Hematopoietic multipotent progenitor cell treated with erythropoietin and hydrocortisone succinate and interleukin-3 and kit ligand, for 15 days (in vitro differentiated cells): ENCODE data around the gene SMIM24.

Source experiments
- DNase-seq: peaks from one replicate; pipeline ENCODE4 v3.0.0-alpha.2; 2015; ENCODE audit warnings: low spot score

SMIM24 gene

DNA sequence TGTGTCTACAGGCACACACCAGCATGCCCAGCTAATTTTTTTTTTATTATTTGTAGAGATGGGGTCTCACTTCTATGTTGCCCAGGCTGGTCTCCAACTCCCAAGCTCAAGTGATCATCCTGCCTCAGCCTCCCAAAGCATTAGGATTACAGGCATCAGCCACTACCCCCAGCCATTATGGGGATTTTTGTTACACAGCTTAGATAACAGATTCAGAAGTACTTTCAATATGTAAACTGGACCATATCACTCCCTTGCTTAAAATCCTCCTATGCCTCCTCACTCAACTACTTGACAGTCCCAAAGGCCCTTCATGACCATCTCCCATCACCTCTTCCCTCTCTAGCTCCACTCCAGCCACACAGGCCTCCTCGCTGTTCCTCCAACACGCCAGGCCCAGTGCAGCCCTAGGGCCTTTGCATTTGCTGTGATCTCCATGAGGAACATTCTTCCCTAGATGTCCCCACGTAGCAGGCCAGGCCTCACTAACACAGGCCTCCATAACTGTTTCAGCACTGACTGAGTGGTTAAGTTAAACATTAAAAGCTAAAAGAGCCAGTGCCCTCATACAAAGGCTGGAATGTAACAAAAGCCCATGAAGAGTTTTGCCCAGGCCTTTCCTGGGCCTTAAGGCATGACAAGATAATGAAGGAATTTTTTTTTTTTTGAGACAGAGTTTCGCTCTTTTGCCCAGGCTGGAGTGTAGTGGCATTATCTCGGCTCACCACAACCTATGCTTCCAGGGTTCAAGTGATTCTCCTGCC, 17.6 kb upstream of the SMIM24 start:
- DNase-seq: no peak

DNA sequence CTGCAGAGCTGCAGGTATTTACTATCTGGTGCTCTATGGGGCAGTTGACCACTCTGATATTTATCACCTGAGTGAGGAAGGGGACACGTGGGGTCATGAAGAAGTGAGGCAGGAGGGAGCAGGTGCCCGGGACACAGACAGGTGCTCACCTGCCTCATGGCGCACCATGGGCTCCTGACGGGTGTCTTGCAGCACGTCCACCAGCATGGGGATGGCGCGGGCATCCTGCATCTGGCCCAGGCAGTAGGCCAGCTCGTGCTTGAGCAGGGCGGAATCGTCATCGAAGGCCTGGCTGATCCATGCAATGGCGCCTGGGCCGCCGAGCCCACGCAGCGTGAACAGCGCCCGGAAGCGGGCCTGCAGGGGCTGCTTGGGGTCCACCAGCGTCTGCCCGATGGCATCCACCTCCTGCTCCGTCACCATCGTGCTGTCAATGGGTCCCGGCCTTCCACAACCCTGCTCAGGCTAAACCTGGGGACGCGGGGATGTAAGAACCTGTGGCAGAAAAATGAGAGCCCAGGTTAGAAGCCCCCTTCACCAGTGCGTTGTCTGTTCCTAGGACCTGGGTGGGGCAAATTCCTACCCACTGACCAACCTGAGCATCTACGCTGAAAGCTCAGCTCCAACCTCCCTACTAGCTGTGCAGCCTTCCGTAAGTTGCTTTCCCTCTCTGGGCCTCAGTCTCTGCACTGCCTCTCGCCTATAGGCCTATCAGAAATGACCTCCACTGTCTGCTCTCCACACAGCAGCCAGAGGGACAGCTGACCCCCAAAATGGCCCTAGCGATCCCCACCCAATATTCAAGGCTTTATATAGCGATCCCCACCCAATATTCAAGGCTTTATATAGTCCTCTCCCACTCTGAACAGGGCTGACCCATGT, 16.3 kb upstream of the SMIM24 start:
- no peak for DNase-seq

DNA sequence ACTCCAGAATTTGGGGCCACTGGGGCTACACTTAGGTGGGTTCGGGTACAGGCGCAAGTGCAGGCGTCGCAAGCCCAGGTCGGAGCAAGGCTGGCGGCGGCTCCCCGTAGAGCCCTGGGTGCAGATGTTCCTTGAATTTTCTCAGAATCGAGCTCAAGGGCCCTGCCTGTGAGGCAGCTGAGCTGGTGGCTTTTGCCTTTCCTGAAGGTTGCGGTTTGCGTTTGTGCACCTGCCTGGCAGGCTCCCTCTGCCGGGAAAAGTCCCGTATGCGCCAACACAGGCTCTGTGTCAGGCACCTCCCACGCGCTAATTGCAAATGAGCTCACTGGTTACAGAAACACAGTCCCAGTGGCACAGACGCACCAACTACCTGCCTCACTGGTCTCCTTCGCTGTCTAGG, 14.2 kb upstream of the SMIM24 start:
- DNase-seq: no peak

DNA sequence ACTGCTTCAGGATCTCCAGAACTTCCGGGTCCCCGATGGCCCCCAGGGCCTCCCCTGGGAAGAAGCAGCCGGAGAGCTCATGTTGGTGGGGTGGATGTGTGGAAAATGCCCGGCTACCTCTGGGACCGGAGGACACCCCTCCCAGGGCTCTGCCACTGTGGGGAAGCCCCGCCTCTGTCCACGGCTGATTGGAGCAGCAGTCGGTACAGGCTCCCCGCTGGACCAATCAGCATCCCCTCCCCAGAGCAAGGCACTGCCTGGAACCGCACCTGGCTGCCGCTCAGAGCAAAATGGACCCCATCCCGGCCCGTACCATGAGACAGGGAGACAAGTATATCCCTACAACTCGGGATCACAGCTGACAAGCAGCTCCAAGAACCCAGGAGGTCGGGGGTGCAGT, 13.7 kb upstream of the SMIM24 start:
- DNase-seq: no peak

DNA sequence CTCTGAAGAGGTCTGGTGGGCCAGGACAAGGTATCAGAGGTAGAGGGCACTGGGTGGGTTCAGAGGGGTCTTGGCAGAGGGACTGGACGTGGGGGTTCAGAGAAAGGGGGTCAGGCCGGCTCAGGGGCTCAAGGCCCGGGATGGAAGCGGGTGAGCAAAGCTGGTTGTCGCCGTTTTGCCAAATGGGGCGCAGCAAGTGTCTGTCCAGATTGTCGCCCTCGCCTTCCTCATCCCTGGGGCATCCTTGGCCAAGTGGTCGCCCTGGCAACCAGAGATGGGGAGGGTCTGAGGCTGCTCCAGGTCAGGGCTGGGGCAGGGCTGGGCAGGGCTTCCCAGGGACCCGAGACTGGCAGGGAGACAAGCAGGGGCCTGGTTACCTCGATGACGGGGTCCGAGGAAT, 13.3 kb upstream of the SMIM24 start:
- no peak for DNase-seq

DNA sequence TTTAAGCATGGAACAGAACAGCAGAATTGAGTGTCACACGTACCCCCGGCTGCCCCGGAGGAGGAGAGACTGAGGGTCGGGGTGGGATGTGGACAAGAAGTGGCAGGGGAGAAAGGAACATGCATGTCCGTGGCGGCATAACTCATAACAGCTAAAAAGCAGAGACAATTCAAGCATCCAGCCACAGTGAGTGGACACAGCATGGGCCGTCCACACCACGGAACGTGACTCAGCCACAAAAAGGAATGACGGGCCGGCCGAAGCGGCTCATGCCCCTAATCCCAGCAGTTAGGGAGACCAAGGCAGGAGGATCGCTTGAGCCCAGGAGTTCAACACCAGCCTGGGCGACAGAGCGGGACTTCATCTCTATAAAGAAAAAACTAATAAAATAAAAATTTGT, 12.6 kb upstream of the SMIM24 start:
- no peak for DNase-seq

DNA sequence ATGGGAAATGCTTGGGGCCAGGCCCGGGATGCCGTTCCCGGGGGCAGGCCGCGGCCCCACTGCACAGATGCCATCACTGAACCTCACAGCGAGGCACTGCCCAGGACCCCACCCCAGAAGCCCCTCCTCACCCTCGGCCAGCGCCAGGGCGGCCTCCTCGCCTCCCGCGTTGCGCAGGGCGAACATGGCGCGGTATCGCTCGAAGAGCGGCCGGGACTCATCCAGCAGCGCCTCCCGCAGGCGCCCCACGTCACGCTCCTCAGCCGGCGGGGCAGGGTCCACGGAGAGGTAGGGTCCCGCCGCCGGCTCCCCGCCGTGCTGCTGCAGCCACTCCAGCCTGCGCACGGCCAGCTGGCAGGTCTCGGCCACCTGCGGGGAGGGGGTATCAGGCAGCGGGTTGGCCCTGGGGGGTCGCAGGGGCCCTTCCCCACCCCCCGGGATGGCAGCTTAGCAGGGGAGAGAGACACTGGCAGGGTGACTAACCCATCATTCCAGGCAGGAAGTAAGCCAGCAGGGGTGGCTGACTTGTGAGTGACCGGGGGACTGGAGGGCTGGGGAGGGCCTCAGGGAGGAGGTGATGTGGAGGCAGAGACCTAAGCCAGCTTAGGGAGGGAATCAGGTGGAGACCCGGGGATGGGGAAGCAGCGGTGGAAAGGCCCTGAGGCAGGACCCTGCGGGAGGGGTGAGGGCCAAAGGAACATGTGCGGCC, 12.0 kb upstream of the SMIM24 start:
- no peak for DNase-seq

DNA sequence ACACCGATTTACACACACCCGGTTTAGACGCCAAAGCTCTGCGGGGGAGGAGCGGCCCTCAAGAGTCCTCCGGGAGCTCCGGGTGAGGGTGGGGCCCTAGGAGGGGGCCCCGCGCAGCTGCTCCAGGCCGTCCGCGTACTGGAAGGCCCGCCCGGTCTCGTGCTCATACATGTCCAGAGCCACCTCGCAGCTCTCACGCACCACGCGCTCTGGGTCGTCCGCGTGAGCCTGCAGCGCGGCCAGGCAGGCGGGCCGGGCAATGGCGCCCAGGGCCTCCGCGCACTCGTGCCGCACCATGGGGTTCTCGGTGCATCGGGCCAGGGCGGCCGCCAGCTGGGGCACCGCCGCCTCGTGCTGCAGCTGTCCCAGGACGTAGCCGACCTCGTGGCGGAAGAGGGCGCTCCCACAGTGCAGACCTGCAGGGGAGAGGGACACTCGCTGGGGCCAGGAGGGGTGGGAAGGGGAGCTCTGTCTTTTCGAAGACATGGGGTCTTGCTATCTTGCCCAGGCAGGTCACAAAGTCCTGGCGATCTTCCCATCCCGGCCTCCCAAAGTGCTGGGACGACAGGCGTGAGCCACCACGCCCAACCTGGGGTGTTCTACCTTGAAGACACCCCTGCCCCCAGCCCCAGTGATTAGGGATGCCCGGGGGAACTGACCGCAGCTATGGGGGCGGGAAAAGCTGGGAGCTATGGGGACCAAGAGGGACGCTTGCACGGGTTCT, 11.2 kb upstream of the SMIM24 start:
- no peak for DNase-seq

DNA sequence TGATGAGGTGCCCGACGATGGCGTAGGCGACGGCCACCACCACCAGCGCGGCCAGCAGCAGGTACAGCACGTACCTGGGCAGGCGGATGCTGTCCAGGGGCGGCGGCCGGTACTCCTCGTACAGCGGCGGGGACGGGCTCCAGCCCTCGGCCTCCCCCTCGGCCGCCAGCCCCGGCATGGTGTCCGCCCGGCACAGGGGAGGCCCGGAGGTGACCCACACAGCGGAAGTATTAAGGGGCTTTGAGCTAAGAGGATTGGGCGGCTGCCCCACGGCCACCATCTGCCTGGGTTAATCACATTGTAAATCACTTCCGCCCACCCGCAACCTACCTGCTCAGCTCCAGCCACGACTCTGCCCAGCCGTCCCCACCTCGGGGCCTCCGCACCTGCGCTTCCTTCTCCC, 2.9 kb upstream of the SMIM24 start, which contains the start of gene SMIM44:
Gene SMIM44 (minus strand): TSS at position 216 of the 403 bp plus-strand sequence. CDS start 38 bp downstream, at position 178.
- no peak for DNase-seq

DNA sequence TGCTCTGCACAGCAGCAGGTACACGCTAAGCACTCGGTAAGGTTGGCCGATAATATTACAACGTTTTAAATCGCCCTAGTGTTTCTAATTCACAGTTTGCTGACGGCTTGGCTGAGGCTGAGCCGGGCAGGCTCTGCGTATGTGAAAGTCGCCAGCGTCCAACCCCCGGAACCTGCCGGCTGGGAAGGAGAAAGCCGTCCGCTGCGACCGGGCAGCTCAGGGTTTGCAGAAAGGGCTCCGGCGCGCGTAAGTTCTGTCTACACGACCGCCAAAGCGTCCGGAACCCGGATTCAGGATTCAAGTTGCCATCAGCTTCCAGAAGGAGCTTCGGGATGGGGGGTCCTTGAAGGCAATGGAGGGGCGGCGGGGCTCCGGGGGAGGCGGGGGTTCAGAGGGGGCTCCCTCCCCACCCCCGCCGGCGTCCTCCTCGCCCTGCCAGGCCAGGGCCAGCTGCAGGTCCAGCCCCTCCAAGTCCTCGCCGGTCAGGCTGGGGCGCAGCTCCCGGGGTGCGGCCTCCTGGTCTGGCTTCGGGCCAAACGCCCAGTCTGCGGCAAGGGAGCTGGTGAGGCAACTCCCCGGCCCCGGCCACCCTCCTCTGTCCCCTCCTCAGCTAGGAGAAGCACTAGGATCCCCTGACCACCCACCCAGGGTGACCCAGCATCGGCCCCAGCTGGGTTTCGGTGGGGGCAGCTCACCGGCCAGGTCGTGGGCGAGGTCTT, 2.3 kb upstream of the SMIM24 start:
- no peak for DNase-seq

DNA sequence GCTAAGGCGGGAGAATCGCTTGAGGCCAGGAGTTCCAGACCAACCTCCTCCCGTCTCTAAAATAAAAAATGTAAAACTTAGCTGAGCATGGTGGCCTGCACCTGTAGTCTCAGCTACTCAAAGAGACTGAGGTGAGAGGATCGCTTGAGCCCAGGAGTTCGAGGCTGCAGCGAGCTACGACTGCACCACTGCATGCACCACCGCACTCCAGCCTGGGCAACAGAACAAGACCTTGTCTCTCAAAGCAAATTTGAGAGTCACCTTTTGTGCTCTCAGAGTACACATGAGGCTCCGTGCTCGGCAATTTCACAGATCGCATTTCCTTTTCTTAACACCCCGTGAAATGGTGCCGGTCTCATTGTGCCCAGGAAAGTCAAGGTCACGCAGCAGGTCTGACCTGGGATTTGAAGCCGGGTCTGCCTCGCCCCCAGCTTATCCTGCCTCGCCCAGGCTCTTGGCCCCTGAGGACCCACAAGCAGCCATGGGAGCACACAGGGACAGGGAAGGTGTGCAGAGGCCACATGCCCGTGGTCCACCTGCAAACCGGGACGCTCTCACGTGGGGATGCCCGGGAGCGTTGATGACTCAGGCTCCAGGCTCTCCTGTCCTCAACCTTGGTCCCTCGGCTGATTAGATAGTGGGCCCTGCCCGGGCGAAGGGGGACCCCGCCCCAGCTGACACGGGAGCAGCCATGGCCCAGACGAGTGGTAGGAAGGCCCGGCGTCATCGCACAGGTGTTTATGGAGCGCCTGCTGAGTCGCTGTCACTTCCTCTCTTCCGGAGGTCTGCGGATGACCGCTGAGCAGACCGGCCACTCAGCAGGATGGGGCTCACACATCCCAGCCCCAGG, 1.1 kb upstream of the SMIM24 start:
- DNase-seq: no peak

DNA sequence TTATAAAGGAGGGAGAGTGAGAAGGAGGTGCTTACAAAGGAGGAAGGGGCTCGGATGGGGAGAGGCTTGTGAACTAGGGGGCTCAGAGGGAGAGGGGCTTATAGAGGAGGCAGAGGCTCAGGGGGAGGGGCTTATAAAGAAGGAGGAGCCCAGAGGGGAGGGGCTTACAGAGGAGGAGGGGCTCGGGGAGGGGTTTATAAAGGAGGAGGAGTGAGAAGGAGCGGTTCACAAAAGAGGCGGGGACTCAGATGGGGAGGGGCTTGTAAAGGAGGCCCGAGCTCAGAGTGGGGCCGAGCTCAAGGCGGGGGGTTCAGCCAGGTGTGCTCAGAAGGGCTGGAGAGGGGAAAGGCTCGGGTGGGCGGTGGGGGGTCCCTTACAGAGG, 500 bp downstream of the SMIM24 start:
- peak; percentile 40 for DNase-seq

DNA sequence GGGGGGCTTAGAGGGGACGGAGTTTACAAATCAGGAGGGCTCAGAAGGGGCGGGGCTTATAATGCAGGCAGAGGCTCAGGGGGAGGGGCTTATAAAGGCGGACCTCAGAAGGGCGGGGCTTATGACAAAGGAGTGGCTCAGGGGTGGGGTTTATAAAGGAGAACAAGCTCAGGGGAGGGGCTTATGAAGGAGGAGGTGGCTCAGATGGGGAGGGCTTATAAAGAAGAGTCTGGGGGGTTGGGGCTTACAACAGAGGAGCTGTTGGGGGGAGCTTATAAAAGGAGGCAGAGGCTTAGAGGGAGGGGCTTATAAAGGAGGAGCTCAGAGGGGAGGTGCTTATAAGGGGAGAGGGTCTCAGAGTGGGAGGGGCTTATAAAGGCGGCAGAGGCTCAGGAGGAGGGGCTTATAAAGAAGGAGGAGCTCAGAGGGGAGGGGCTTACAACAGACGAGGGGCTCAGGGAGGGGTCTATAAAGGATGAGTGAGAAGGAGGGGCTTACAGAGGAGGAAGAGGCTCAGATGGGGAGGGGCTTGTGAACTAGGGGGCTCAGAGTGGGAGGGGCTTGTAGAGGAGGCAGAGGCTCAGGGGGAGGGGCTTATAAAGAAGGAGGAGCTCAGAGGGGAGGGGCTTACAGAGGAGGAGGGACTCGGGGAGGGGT, 1.0 kb downstream of the SMIM24 start:
- peak; percentile 62 for DNase-seq

DNA sequence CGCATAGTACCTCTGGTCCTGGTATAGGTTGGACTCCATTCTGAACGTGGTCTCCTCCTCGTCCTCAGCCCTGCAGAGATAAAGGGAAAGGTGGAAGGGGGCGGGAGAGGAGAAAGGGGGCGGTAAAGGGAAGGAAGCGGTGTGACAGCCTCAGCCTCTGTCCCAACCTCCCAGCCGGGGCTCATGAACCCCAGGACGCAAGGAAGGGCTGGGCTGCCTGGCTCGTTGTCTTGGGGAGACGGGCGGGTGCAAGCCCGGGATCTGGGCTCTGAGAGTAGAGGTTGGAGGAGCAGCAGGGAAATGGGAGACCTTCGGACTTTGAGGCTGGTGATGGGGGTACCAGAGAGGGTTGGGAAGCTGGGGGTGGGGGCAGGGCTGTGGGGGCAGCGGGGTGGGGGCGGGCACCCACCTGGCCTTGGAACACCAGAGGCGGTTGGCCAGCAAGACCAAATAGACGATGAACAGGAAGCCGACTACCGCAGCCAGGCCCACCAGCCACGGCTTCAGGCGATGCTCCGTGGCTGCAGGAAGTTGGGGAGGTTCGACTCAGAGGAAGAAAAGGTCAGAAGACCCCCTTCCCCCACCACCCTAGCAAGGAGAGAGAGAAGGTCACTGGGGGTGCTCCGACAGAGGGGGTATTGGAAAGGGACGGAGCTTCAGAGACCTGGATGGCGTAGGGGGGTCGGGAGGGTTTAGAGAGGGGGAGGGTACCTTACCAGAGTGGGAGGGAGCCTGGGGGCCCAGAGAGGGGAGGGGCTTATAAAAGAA, 1.7 kb downstream of the SMIM24 start:
- DNase-seq: no peak

DNA sequence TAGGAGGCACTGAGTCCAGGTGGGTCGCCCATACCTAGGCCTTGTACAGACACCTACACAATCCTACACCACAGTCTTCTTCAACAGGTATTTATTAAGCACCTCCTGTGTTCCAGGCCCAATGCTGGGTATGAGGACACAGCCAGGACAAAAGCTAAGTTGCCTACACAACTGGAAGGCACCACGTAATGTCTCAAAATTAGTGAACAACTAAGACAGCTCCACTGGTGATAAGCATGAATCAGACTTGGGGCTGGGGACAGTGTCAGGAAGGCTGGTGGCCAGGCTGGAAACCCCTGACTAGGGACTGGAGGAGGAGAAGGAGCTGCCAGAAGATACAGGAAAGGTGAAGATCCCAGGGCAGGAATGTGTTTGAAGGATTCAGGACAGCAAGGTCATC, 2.4 kb downstream of the SMIM24 start:
- DNase-seq: no peak

DNA sequence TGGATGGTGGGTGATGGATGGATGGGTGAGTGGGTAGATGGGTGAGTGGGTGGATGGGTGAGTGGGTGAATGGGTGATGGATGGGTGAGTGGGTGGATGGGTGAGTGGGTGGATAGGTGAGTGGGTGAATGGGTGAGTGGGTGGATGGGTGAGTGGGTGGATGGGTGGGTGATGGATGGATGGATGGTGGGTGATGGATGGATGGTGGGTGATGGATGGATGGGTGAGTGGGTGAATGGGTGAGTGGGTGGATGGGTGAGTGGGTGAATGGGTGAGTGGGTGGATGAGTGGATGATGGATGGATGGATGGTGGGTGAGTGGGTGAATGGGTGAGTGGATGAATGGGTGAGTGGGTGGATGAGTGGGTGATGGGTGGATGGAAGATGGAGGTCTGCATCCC, 2.8 kb downstream of the SMIM24 start:
- DNase-seq: no peak

DNA sequence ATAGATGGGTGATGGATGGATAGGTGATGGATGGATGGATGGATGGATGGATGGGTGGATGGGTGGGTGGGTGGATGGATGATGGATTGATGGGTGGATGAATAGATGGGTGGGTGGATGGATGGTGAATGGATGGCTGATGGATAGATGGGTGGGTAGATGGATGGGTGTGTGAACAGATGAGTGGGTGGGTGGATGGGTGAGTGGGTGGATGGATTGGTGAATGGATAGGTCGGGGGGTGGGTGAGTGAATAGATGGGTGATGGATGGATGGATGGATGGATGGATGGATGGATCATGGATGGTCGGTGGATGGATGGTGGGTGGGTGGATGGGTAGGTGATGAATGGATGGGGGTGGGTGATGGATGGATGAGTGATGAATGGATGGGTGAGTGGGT, 3.5 kb downstream of the SMIM24 start:
- no peak for DNase-seq

DNA sequence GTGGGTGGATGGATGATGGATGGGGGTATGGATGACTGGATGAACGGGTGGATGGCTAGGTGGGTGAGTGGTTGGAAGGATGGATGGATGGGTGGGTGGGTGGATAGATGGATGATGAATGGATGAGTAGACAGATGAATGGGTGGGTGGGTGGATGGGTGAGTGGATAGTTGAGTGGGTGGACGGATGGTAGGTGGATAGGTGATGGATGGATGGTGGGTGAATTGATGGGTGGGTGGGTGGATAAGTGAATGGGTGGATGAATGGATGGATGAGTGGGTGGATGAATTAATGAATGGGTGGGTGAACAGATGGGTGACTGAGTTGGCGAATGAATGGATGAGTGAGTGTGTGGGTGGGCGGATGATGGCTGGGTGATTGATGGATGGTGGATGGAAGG, 4.9 kb downstream of the SMIM24 start:
- DNase-seq: no peak

DNA sequence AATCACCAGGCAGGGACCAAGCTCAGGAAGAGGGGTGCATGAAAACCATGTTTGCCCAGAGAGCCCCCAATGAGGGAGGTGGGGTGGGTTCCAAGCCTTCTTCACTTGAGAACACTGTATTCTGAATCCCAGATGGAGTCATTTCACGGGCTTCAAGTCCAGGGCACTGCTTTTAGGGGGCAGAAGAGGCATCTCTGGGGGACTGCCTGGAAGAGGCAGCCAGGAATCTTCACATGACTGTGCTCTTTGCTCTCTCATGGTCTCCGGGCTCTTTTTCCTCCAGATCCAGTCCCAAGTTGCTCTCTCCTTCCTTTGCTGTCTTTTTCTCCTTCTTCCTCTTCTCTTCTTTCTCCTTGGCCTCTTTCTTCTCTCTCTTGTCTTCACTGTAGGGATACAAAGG, 5.7 kb downstream of the SMIM24 start:
- no peak for DNase-seq
